Psoas muscle (tissue), 8 donors: Measurements from ENCODE around the gene DCP2. TPM values are rescaled to one million over a fixed set of nuclear protein-coding genes. Genes with fewer than 3 reads are reported as not detected.

Source experiments
- ATAC-seq, 4 donors: fragments of 200-7000 bp; cut with Tn5 transposase; one replicate each; pipeline ENCODE4 v1.9.1; 2020; ENCODE audit warnings: moderate library complexity in 3 of 4, mild to moderate bottlenecking in 2 of 4
- DNase-seq, 2 donors: peaks; one replicate each; pipeline ENCODE4 v3.0.0-alpha.2; 2020
- H3K27ac ChIP-seq: fragments of 200-600 bp; one replicate; pipeline ENCODE4 v1.8.0; 2022
- H3K27me3 ChIP-seq, 3 donors: fragments of 200-600 bp in 1 of 3; one replicate each; pipeline versions ENCODE4 v1.6.1 to v1.8.0; 2013 to 2022; ENCODE audit warnings: low read length in 2 of 3, mild to moderate bottlenecking in 2 of 3, moderate library complexity in 1 of 3; ENCODE audit not compliant: insufficient read depth in 3 of 3
- H3K36me3 ChIP-seq, 2 donors: fragments of 200-600 bp in 1 of 2; one replicate each; pipeline versions ENCODE4 v1.6.1 to v1.8.0; 2013 to 2022; ENCODE audit warnings: low read depth in 1 of 2, mild to moderate bottlenecking in 1 of 2, moderate library complexity in 1 of 2; ENCODE audit not compliant: insufficient read depth in 1 of 2
- H3K4me1 ChIP-seq: fragments of 200-600 bp; one replicate; pipeline ENCODE4 v1.8.0; 2022
- H3K4me3 ChIP-seq: fragments of 200-600 bp; one replicate; pipeline ENCODE4 v1.8.0; 2022; ENCODE audit warnings: mild to moderate bottlenecking
- H3K9me3 ChIP-seq: fragments of 200-600 bp; one replicate; pipeline ENCODE4 v1.8.0; 2022
- CTCF ChIP-seq: fragments of 200-600 bp; IDR thresholded peaks from one replicate; pipeline ENCODE4 v1.8.0; 2022; ENCODE audit warnings: antibody characterized with exemption
- WGBS, 3 donors: extraction: QIAGEN DNeasy Blood & Tissue Kit; methylation state at CpG; one replicate each; pipeline versions ENCODE4 v1.1.6 to v1.1.7; 2013; 5-methylcytosine and 5-hydroxymethylcytosine counted together
- intact Hi-C, 2 donors: fragments of 100-400 bp; cut with DNase I; formaldehyde crosslinking; loops; one replicate each; pipeline versions ENCODE4 v1.11.0 to v1.14.2; 2022
- polyA plus RNA-seq, 3 donors: library from polyadenylated mRNA; stranded (reverse); fragments of 200-250 nt; gene quantifications; one replicate each; pipeline ENCODE4 v1.2.3, GENCODE V29; 2013
- total RNA-seq, 4 donors: library from RNA; stranded (reverse); fragmentation: NEBNext Ultra II Directional in 2 of 4; extraction: Animal tissue kit (Norgen Biotek cat#: 25700) in 2 of 4; gene quantifications; one replicate each; pipeline versions ENCODE4 v1.2.1 to v1.2.4, GENCODE V29; 2021 to 2023
- donor health status: healthy with polysubstance abuse.
- donor health status: DM: no; HTN: no; CAD: no; lungs with moderate emphysema.
- donor health status: Bipolar disorder and iron deficiency.
- donor health status: healthy.
- donor health status: DM: yes; HTN: yes; CAD: no.
- donor health status: DM: no; HTN: no; CAD: no.
- donor health status: DM: no; HTN: no; CAD: no.
- donor health status: DM: yes; HTN: yes; CAD: no.

Gene DCP2
- total and polyA plus RNA-seq, 7 donors, result 4.0 to 41.7 (median 20.2) TPM

DNA sequence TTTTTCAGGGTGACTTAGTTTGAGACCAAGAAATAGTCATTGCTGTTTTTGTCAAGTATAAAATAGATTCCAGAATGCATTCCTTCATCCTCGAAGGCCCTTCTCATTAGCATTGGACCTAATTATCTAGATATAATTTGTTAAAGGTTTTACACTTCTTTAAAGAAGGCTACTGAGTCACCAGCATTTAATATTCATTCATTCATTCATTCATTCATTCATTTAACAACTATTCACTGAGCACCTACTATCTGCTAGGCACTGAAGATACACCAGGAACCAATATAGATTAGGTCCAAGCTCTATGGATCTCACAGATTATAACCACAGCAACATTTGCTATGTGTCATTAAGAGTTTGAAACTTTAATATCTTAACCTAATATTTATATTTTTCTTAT lies 43.5 kb upstream of the DCP2 start:
- peaks cover 6% of the 10 kb centered on the region for H3K4me1 ChIP-seq
- no peaks in the 10 kb centered on the region for H3K27me3 ChIP-seq
- DNase-seq (no peak), ATAC-seq (no peak)
- intact Hi-C loops, result no loop called here
- TF ChIP-seq CTCF, result no peak
- WGBS, 3 donors, result 74 to 83% (median 81%) methylated on average over 1 of the region's 1 CpG
- H3K36me3 ChIP-seq, result no peaks in the 10 kb centered on the region
- no peak overlapping the region for H3K27ac ChIP-seq
- no peak overlapping the region for H3K4me3 ChIP-seq
- H3K9me3 ChIP-seq, result no peaks in the 10 kb centered on the region

DNA sequence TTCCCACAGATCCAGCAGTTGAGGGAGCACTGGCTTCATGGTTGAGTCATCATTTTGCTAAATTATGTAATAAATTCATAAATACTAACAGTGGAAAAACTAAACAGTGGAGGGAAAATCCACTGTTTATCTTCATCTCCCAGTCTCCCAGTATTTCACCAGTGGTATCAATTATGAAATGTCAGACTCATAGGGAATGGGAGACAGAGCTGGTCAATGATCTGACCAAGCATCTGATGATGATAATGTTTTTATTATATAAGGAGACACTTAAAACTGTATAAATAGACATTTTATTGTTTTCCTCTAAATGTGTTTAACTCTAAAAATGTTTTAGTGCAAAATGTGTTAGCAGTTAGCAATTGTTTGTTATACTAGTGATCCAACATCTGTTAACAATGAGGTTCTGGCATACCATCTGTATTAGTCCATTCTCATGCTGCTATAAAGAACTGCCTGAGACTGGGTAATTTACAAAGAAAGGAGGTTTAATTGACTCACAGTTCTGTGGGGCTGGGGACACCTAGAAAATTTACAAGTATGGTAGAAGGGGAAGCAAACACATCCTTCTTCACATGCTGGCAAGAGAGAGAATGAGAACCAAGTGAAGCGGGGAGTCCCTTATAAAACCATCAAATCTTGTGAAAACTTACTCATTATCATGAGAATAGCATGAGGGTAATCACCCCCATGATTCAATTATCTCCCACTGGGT lies 42.8 kb upstream of the DCP2 start:
- TF ChIP-seq CTCF, result no peak
- 81 to 90% (median 88%) methylated on average over 1 of the region's 1 CpG for WGBS, 3 donors
- no peak overlapping the region for H3K4me3 ChIP-seq
- no peaks in the 10 kb centered on the region for H3K36me3 ChIP-seq
- no peaks in the 10 kb centered on the region for H3K27me3 ChIP-seq
- no peaks in the 10 kb centered on the region for H3K4me1 ChIP-seq
- H3K27ac ChIP-seq, result no peak overlapping the region
- intact Hi-C loops, result no loop called here
- ATAC-seq (no peak), DNase-seq (no peak)
- no peaks in the 10 kb centered on the region for H3K9me3 ChIP-seq

DNA sequence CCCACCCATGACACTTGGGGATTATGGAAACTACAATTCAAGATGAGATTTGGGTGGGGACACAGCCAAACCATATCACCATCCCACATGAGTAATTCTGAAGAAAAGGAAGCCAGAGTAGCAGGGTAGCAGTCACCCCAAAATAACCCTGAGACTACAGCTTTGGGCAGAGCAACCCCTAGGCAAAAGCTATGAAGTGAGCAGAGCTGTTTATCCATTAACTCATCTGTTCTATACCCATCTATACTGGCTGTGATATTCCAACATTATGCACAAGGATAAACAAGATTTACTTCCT lies 42.3 kb upstream of the DCP2 start:
- Histone ChIP-seq H3K27me3 (no peaks in the 10 kb centered on the region), H3K4me1 (no peaks in the 10 kb centered on the region), H3K4me3 (no peak overlapping the region), H3K27ac (no peak overlapping the region), H3K36me3 (no peaks in the 10 kb centered on the region), H3K9me3 (no peaks in the 10 kb centered on the region)
- intact Hi-C loops, result no loop called here
- TF ChIP-seq CTCF, result no peak
- ATAC-seq (no peak), DNase-seq (no peak)

DNA sequence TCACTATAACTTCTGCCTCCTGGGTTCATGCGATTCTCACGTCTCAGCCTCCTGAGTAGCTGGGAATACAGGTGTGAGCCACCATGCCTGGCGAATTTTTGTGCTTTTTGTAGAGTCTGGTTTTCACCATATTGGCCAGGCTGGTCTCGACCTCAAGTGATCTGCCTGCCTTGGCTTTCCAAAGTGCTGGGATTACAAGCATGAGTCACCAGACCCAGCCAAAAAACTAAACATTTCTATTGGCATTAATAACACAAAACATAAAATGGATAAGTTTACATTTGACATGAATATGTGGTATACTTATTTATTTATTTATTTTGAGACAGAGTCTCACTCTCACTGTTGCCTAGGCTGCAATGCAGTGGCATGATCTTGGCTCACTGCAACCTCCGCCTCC lies 40.9 kb upstream of the DCP2 start:
- no peak for ATAC-seq
- no peaks in the 10 kb centered on the region for H3K36me3 ChIP-seq
- H3K27me3 ChIP-seq, result no peaks in the 10 kb centered on the region
- H3K9me3 ChIP-seq, result no peaks in the 10 kb centered on the region
- WGBS, 3 donors, result 86 to 90% (median 88%) methylated on average over 5 of the region's 5 CpGs
- no peak for TF ChIP-seq CTCF
- no peak overlapping the region for H3K4me3 ChIP-seq
- DNase-seq, result no peak
- intact Hi-C loops, result no loop called here
- H3K27ac ChIP-seq, result no peak overlapping the region
- no peaks in the 10 kb centered on the region for H3K4me1 ChIP-seq

GRCh38 chr5:112938286-112938685 lies 38.3 kb upstream of the DCP2 start:
- Histone ChIP-seq H3K9me3 (no peaks in the 10 kb centered on the region), H3K27ac (no peak overlapping the region), H3K4me3 (no peak overlapping the region), H3K36me3 (no peaks in the 10 kb centered on the region), H3K4me1 (no peaks in the 10 kb centered on the region), H3K27me3 (no peaks in the 10 kb centered on the region)
- 86 to 92% (median 89%) methylated on average over 7 to 8 of the region's 8 CpGs for WGBS, 3 donors
- intact Hi-C loops, result loop anchor here in 1 of 2 donors (2.0 kb wide), 1 partner anchor 59 kb away; no protein-coding TSS in a partner anchor
- TF ChIP-seq CTCF, result no peak
- DNase-seq (no peak), ATAC-seq (no peak)
